Right forelimb (tissue), 1 donor: ENCODE results near the gene CILP.

Source experiments
- DNase-seq: peaks from one replicate; pipeline ENCODE4 v3.0.0-alpha.2; 2018

Gene CILP

GRCh38 chr15:65223996-65224395 lies 12.7 kb upstream of the CILP start:
- no peak for DNase-seq

GRCh38 chr15:65222891-65223290 lies 11.6 kb upstream of the CILP start:
- DNase-seq: no peak

- DNase-seq: no peak
Observed at GRCh38 chr15:65221697-65222096, 10.4 kb upstream of the CILP start.

- DNase-seq: no peak
Observed at GRCh38 chr15:65219137-65219536, 7.9 kb upstream of the CILP start.

GRCh38 chr15:65217526-65218482 lies 6.5 kb upstream of the CILP start:
- DNase-seq: no peak

GRCh38 chr15:65215496-65215895 lies 4.2 kb upstream of the CILP start:
- no peak for DNase-seq

GRCh38 chr15:65214010-65214409 lies 2.7 kb upstream of the CILP start:
- no peak for DNase-seq

GRCh38 chr15:65213241-65213640 lies 2.0 kb upstream of the CILP start:
- DNase-seq: no peak

GRCh38 chr15:65212097-65212496 lies 824 bp upstream of the CILP start:
- no peak for DNase-seq

- peak; percentile 82 for DNase-seq
Observed at GRCh38 chr15:65211482-65211982, 259 bp upstream of the CILP start.

- peak; percentile 69 for DNase-seq
Observed at GRCh38 chr15:65209701-65210643, 1.3 kb downstream of the CILP start.

GRCh38 chr15:65208647-65209046 lies 2.6 kb downstream of the CILP start:
- DNase-seq: no peak

- no peak for DNase-seq
Observed at GRCh38 chr15:65207280-65207840, 3.9 kb downstream of the CILP start.

GRCh38 chr15:65206750-65207149 lies 4.5 kb downstream of the CILP start:
- DNase-seq: no peak

GRCh38 chr15:65204931-65205660 lies 6.2 kb downstream of the CILP start:
- DNase-seq: no peak

- no peak for DNase-seq
Observed at GRCh38 chr15:65204236-65204930, 6.9 kb downstream of the CILP start.

GRCh38 chr15:65201918-65202317 lies 9.4 kb downstream of the CILP start:
- no peak for DNase-seq

GRCh38 chr15:65198571-65198970 lies 12.7 kb downstream of the CILP start:
- no peak for DNase-seq

GRCh38 chr15:65197337-65197645 lies 14.0 kb downstream of the CILP start:
- DNase-seq: no peak

- DNase-seq: no peak
Observed at GRCh38 chr15:65196637-65197336, 14.5 kb downstream of the CILP start.

- DNase-seq: peak; percentile 72
Observed at GRCh38 chr15:65195548-65195923, 15.7 kb downstream of the CILP start.
